ENCODE measurements around the gene SMCO3. TPM values are rescaled to one million over a fixed set of nuclear protein-coding genes. Genes with fewer than 3 reads are reported as not detected.
A peak's percentile ranks its signal among the peaks of the same experiment; 100 is the strongest.

The SMCO3 gene
- total and polyA plus RNA-seq, 2 of the 13 experiments (the other 11 are each of a cell fraction or from before 2014, with no cell fraction given): 0.29 to 0.42 TPM

DNA sequence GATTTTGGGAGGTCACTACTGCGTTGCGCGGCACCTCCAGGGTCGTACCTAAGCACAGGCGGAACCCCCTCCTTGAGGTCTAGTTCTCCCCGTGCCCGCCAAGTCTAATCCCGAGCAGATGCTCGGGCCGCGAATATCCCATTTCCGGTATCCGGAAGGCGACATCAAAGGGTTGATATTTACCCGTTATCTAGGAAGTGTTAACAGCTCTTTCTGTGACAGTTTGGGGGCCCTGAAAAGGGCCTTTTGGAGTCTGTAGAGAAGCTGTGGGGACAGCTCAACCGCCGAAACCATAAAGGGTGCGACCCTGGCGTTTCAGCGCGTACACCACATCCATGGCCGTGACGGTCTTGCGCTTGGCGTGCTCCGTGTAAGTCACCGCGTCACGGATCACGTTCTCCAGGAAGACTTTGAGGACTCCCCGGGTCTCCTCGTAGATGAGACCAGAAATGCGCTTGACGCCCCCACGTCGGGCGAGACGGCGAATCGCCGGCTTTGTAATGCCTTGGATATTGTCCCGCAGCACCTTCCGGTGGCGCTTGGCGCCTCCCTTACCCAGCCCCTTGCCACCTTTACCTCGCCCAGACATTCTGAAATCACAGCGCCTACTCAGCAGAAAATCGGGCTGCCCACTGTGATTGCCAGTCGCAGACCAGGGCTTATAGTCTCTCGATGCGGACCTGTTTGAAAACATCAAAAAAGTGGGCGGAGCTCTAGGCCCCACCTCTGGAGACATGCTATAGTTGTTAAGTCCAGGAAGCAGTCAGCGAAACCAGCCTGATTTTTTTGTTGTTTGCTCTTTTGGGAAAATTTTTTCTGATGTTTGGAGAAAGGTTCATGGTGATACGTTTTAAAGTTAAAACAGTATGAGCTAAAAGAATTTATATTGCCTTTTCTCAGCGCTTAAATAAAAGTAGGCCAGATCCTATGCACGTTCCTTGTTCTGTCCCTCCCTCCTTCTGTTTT is 43.2 kb downstream of the SMCO3 start (continued):
- no peak for TF ChIP-seq TOE1 (CRISPR knock-in tag; IDR thresholded peaks at IDR 0.05)
- TF ChIP-seq TBX3 (IDR thresholded peaks at IDR 0.05; ENCODE audit: borderline replicate concordance): peak; percentile 25; the same call in 1 of the 2 replicates
- TF ChIP-seq, protein P1, sequence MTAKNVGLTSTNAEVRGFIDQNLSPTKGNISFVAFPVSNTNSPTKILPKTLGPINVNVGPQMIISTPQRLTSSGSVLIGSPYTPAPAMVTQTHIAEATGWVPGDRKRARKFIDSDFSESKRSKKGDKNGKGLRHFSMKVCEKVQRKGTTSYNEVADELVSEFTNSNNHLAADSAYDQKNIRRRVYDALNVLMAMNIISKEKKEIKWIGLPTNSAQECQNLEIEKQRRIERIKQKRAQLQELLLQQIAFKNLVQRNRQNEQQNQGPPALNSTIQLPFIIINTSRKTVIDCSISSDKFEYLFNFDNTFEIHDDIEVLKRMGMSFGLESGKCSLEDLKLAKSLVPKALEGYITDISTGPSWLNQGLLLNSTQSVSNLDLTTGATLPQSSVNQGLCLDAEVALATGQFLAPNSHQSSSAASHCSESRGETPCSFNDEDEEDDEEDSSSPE (CRISPR knock-in tag; IDR thresholded peaks at IDR 0.05): peak; percentile 31; the same call in 1 of the 2 replicates
- peak; percentile 79; the same call in 1 of the 2 replicates for TF ChIP-seq ZNF136 (CRISPR knock-in tag; IDR thresholded peaks at IDR 0.05; ENCODE audit: low read depth)
- TF ChIP-seq, protein P2, sequence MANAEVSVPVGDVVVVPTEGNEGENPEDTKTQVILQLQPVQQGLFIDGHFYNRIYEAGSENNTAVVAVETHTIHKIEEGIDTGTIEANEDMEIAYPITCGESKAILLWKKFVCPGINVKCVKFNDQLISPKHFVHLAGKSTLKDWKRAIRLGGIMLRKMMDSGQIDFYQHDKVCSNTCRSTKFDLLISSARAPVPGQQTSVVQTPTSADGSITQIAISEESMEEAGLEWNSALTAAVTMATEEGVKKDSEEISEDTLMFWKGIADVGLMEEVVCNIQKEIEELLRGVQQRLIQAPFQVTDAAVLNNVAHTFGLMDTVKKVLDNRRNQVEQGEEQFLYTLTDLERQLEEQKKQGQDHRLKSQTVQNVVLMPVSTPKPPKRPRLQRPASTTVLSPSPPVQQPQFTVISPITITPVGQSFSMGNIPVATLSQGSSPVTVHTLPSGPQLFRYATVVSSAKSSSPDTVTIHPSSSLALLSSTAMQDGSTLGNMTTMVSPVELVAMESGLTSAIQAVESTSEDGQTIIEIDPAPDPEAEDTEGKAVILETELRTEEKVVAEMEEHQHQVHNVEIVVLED (CRISPR knock-in tag; IDR thresholded peaks at IDR 0.05; ENCODE audit: borderline replicate concordance): no peak
- TF ChIP-seq FOXK1 (CRISPR knock-in tag; IDR thresholded peaks at IDR 0.05; ENCODE audit: borderline replicate concordance, low read depth): peak; percentile 10; the same call in 1 of the 2 replicates
- TF ChIP-seq, protein P3, sequence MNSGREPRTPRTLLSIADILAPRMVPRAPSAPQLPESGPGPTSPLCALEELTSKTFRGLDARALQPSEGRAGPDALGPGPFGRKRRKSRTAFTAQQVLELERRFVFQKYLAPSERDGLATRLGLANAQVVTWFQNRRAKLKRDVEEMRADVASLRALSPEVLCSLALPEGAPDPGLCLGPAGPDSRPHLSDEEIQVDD (CRISPR knock-in tag; IDR thresholded peaks at IDR 0.05; ENCODE audit: borderline replicate concordance): no peak
- TF ChIP-seq HNRNPLL (IDR thresholded peaks at IDR 0.05; ENCODE audit: low read depth, low read length, poor library complexity, severe bottlenecking): no peak
- no peak for TF ChIP-seq ZNF383 (CRISPR knock-in tag; IDR thresholded peaks at IDR 0.05; ENCODE audit: borderline replicate concordance)
- 0 out of 2 replicates have a peak, but pooled peaks have one; percentile 73 for TF ChIP-seq NRL (CRISPR knock-in tag; IDR thresholded peaks at IDR 0.05; ENCODE audit: borderline replicate concordance)
- peak; percentile 73 for TF ChIP-seq THAP11 (CRISPR knock-in tag; IDR thresholded peaks at IDR 0.05)
- TF ChIP-seq PRPF4 (IDR thresholded peaks at IDR 0.05; ENCODE audit: low read depth, low read length, poor library complexity, severe bottlenecking): no peak
- no peak for TF ChIP-seq ZNF207 (IDR thresholded peaks at IDR 0.05; ENCODE audit: borderline replicate concordance)
- TF ChIP-seq CHD2 (IDR thresholded peaks at IDR 0.05; ENCODE audit: low read depth, low read length): peak; percentile 63; the same call in 1 of the 2 replicates
- no peak for TF ChIP-seq ZIK1 (CRISPR knock-in tag; IDR thresholded peaks at IDR 0.05; ENCODE audit: borderline replicate concordance, low read depth)
- peak; percentile 78 for TF ChIP-seq TCF7 (IDR thresholded peaks at IDR 0.05; ENCODE audit: low read depth)
- peak; percentile 67; the same call in 1 of the 2 replicates for TF ChIP-seq ZNF343 (CRISPR knock-in tag; IDR thresholded peaks at IDR 0.05)
- TF ChIP-seq, protein P4, sequence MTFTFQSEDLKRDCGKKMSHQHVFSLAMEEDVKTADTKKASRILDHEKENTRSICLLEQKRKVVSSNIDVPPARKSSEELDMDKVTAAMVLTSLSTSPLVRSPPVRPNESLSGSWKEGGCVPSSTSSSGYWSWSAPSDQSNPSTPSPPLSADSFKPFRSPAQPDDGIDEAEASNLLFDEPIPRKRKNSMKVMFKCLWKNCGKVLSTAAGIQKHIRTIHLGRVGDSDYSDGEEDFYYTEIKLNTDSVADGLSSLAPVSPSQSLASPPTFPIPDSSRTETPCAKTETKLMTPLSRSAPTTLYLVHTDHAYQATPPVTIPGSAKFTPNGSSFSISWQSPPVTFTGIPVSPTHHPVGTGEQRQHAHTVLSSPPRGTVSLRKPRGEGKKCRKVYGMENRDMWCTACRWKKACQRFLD (CRISPR knock-in tag; IDR thresholded peaks at IDR 0.05; ENCODE audit: borderline replicate concordance): no peak
- TF ChIP-seq, protein P5, sequence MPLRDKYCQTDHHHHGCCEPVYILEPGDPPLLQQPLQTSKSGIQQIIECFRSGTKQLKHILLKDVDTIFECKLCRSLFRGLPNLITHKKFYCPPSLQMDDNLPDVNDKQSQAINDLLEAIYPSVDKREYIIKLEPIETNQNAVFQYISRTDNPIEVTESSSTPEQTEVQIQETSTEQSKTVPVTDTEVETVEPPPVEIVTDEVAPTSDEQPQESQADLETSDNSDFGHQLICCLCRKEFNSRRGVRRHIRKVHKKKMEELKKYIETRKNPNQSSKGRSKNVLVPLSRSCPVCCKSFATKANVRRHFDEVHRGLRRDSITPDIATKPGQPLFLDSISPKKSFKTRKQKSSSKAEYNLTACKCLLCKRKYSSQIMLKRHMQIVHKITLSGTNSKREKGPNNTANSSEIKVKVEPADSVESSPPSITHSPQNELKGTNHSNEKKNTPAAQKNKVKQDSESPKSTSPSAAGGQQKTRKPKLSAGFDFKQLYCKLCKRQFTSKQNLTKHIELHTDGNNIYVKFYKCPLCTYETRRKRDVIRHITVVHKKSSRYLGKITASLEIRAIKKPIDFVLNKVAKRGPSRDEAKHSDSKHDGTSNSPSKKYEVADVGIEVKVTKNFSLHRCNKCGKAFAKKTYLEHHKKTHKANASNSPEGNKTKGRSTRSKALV (CRISPR knock-in tag; IDR thresholded peaks at IDR 0.05): peak; percentile 76
- no peak for TF ChIP-seq SOX13 (IDR thresholded peaks at IDR 0.05)
- TF ChIP-seq SOX13 (CRISPR knock-in tag; conservative IDR thresholded peaks at IDR 0.05 in 1 of 2, IDR thresholded peaks at IDR 0.05 in 1 of 2): peak in 1 of 2 experiments; percentile 72; a peak in 2 of 4 replicates
